GM23248 (cell line): ENCODE measurements around the gene DGKG. TPM values are rescaled to one million over a fixed set of nuclear protein-coding genes. Genes with fewer than 3 reads are reported as not detected.

Experiments
- DNase-seq: peaks from one replicate; pipeline ENCODE4 v3.0.0-alpha.2; 2015
- H2AFZ ChIP-seq: fragments of 200-600 bp; sonication (generic); 2 replicates; pipeline ENCODE4 v1.6.1; 2016; ENCODE audit warnings: antibody characterized with exemption
- H3F3A ChIP-seq: fragments of 200-600 bp; sonication (generic); 2 replicates; pipeline ENCODE4 v1.6.1; 2016; ENCODE audit warnings: mild to moderate bottlenecking, antibody characterized with exemption, mixed run types; ENCODE audit not compliant: insufficient read depth
- H3K27ac ChIP-seq: fragments of 200-600 bp; sonication (generic); 2 replicates; pipeline ENCODE4 v1.5.1; 2016; ENCODE audit warnings: mild to moderate bottlenecking
- H3K27me3 ChIP-seq: fragments of 200-600 bp; sonication (generic); replicated peaks from 2 replicates; pipeline ENCODE4 v1.6.1; 2016; ENCODE audit warnings: mild to moderate bottlenecking; ENCODE audit not compliant: insufficient read depth
- H3K36me3 ChIP-seq: fragments of 200-600 bp; sonication (generic); 2 replicates; pipeline ENCODE4 v1.6.1; 2016; ENCODE audit warnings: low read depth, mild to moderate bottlenecking
- H3K4me1 ChIP-seq: fragments of 200-600 bp; sonication (generic); 2 replicates; pipeline ENCODE4 v1.6.1; 2016; ENCODE audit warnings: mild to moderate bottlenecking; ENCODE audit not compliant: insufficient read depth
- H3K4me2 ChIP-seq: fragments of 200-600 bp; sonication (generic); one replicate; pipeline ENCODE4 v1.6.1; 2016; ENCODE audit warnings: mild to moderate bottlenecking; ENCODE audit not compliant: unreplicated experiment
- H3K4me3 ChIP-seq: fragments of 200-600 bp; sonication (generic); 2 replicates; pipeline ENCODE4 v1.5.1; 2016; ENCODE audit warnings: mild to moderate bottlenecking
- H3K79me2 ChIP-seq: fragments of 200-600 bp; sonication (generic); 2 replicates; pipeline ENCODE4 v1.6.1; 2016; ENCODE audit warnings: mild to moderate bottlenecking; ENCODE audit not compliant: insufficient read depth
- H3K9ac ChIP-seq: fragments of 200-600 bp; sonication (generic); 2 replicates; pipeline ENCODE4 v1.6.1; 2016; ENCODE audit warnings: mild to moderate bottlenecking
- H3K9me2 ChIP-seq: fragments of 200-600 bp; sonication (generic); 2 replicates; pipeline ENCODE4 v1.6.1; 2016; ENCODE audit warnings: mixed run types, mild to moderate bottlenecking, moderate library complexity; ENCODE audit not compliant: insufficient read depth
- H3K9me3 ChIP-seq: fragments of 200-600 bp; sonication (generic); one replicate; pipeline ENCODE4 v1.6.1; 2017; ENCODE audit warnings: low read depth
- H4K20me1 ChIP-seq: fragments of 200-600 bp; sonication (generic); 2 replicates; pipeline ENCODE4 v1.6.0; 2016; ENCODE audit not compliant: insufficient read depth
- EZH2 ChIP-seq: fragments of 200-600 bp; sonication (generic); IDR thresholded peaks from 2 replicates; pipeline ENCODE4 v1.6.1; 2018; ENCODE audit warnings: antibody characterized with exemption, mild to moderate bottlenecking; ENCODE audit not compliant: insufficient read depth, poor library complexity, severe bottlenecking
- EZH2phosphoT487 ChIP-seq: fragments of 200-600 bp; sonication (generic); IDR thresholded peaks from 2 replicates; pipeline ENCODE4 v1.6.1; 2018; ENCODE audit warnings: antibody characterized with exemption, moderate library complexity, mild to moderate bottlenecking, low read depth; ENCODE audit not compliant: insufficient read depth
- WGBS, 2 experiments: methylation state at CpG; one replicate each; pipeline ENCODE4 v1.1.6; 2015 to 2017; ENCODE audit warnings: low lambda C conversion rate in 2 of 2, low coverage in 1 of 2; ENCODE audit errors: missing lambda C conversion rate in 2 of 2; 5-methylcytosine and 5-hydroxymethylcytosine counted together
- in situ Hi-C: fragments of 300-500 bp; cut with MboI; formaldehyde crosslinking; loops from 2 replicates; pipeline ENCODE4 v1.15.0; 2020
- polyA plus RNA-seq: library from polyadenylated mRNA; unstranded; fragments of >200 nt; fragmentation: Nextera tagmentation; extraction: Ambion mirVana; gene quantifications from 2 replicates; pipeline ENCODE4 v1.2.1, GENCODE V29; 2016
- total RNA-seq: library from RNA; depleted of rRNA; stranded (reverse); fragments of >200 nt; shearing (Covaris generic); gene quantifications from 2 replicates; pipeline ENCODE4 v1.2.3, GENCODE V29; 2014

DGKG gene
- total and polyA plus RNA-seq, 2 experiments from 2014 or later: not detected

DNA sequence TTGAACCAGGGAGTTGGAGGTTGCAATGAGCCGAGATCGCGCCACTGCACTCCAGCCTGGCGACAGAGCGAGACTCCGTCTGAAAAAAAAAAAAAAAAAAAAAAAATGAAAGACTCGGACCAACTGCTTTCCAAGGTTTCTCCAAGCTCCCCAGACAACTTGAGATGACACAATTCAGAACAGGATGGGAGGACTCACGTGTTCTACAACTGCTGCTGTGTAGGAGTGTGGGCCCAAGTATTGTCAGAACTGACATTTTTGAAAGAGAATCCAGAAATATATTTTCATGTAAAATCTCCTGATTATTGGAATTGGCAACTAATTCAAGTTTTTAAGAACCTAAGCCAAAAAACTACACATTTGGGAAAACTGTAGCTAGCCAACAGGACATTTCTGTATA is 143.6 kb downstream of the DGKG start:
- Histone ChIP-seq H3K27ac (no peak overlapping the region), H3K79me2 (no peaks in the 10 kb centered on the region), H3K4me1 (no peaks in the 10 kb centered on the region), H3K9me2 (no peaks in the 10 kb centered on the region), H4K20me1 (no peaks in the 10 kb centered on the region), H3K9me3 (no peaks in the 10 kb centered on the region), H3K4me2 (no peak overlapping the region), H3F3A (no peaks in the 10 kb centered on the region), H3K4me3 (no peak overlapping the region), H3K9ac (no peak overlapping the region), H3K27me3 (peaks cover 14% of the 10 kb centered on the region), H3K36me3 (no peaks in the 10 kb centered on the region), H2AFZ (no peak overlapping the region)
- TF ChIP-seq EZH2: no peak
- TF ChIP-seq EZH2phosphoT487: no peak
- DNase-seq: no peak
- in situ Hi-C loops: no loop called here
- 52 to 78% methylated on average over 3 to 8 of the region's 8 CpGs for WGBS, 2 experiments

DNA sequence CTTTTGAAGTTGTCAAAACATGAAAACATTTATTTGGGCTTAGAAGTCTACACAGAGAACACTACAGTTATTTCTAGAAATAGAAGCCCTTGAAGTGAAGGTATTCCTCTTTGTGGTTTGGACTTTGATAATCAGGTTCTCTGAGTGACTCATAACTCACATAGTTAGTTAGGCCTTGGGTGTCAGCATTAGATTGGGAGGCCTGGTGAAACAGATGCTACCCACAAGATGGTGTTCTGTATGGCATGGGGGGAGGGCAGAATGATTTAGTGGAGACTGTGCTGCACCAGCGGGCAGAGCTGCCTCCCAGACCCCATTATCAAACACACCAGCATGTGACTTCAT is 144.2 kb downstream of the DGKG start:
- no peaks in the 10 kb centered on the region for H3K4me1 ChIP-seq
- H3F3A ChIP-seq: no peaks in the 10 kb centered on the region
- H3K9ac ChIP-seq: no peak overlapping the region
- H3K27ac ChIP-seq: no peak overlapping the region
- TF ChIP-seq EZH2phosphoT487 (no peak), EZH2 (no peak)
- WGBS, 2 experiments: 80 to 82% methylated on average over 1 of the region's 1 CpG
- no peaks in the 10 kb centered on the region for H3K36me3 ChIP-seq
- in situ Hi-C loops: no loop called here
- H4K20me1 ChIP-seq: no peaks in the 10 kb centered on the region
- no peaks in the 10 kb centered on the region for H3K9me2 ChIP-seq
- DNase-seq: no peak
- H2AFZ ChIP-seq: no peak overlapping the region
- H3K9me3 ChIP-seq: no peaks in the 10 kb centered on the region
- no peak overlapping the region for H3K4me2 ChIP-seq
- no peaks in the 10 kb centered on the region for H3K79me2 ChIP-seq
- no peak overlapping the region for H3K4me3 ChIP-seq
- H3K27me3 ChIP-seq: peaks cover 11% of the 10 kb centered on the region

DNA sequence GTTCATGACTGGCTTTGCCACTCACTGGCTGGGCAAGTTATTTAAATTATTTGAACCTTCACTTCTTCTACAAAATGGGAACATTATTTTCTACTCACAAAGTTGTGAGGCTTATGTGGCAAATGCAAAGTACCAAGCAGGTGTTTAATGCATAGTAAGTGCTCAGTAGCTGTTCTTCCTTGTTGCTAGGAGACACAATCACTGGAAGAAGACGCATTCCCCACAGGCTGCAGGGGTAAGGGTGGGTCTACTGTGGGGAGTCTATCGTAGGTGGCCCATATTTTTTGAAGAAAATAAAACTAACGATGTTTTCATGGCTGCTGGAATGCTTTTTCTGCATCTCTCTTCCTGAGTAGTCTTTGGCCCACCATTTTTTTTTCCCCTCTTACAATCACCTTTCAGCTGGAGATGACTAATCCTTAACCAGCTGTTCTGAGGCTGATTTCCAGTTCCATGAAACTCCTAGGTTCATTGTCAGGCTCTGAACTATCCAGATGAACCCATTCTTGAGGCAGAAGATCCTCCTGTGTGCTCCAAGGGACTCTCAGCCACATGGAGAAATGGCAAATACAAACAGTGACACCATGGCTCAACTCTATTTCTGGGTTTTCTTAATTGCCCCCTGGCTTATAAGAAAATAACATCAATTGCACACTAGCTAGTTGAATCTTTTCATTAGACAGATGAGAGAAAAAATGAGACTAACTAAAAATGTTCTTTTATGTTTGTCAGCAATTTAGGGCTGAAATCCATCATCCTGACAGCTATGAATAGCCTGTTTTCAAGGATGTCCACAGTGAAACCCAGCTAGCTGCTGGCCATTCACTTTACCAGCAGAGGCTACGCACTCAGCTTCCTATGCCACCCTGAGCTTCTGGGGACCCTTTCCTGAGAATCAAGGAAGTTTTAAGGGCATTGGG is 144.9 kb downstream of the DGKG start:
- no peak for TF ChIP-seq EZH2phosphoT487
- TF ChIP-seq EZH2: no peak
- no peaks in the 10 kb centered on the region for H3K9me3 ChIP-seq
- no peak overlapping the region for H3K4me2 ChIP-seq
- H3K27ac ChIP-seq: no peak overlapping the region
- H2AFZ ChIP-seq: no peak overlapping the region
- H3F3A ChIP-seq: no peaks in the 10 kb centered on the region
- no peaks in the 10 kb centered on the region for H4K20me1 ChIP-seq
- in situ Hi-C loops: no loop called here
- H3K79me2 ChIP-seq: no peaks in the 10 kb centered on the region
- H3K9ac ChIP-seq: no peak overlapping the region
- no peaks in the 10 kb centered on the region for H3K36me3 ChIP-seq
- DNase-seq: no peak
- H3K4me1 ChIP-seq: no peaks in the 10 kb centered on the region
- no peak overlapping the region for H3K4me3 ChIP-seq
- peaks cover 17% of the 10 kb centered on the region for H3K27me3 ChIP-seq
- 50 to 54% methylated on average over 4 of the region's 4 CpGs for WGBS, 2 experiments
- H3K9me2 ChIP-seq: no peaks in the 10 kb centered on the region

DNA sequence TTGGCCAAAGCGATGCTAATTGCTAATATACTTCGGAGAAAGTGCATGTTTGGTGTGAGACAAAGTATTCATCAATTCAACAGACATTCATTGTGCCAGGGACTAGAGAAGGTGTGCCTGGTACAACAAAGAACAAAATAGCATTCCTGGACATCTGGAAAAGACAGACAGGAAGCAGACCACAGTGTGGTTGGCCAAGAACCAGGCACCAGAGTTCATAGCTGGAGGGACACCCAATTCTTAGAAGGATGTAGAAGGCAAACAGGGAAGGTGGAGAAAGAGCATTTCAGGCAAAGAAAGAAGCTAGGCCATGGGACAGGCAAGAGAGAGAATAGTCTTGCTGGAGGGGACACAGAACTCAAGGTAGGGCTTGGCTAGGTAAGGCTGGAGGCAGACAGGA is 147.4 kb downstream of the DGKG start:
- in situ Hi-C loops: no loop called here

More for the DNA sequence above, 147.4 kb downstream of the DGKG start:
- H3K9ac ChIP-seq: no peak overlapping the region
- no peaks in the 10 kb centered on the region for H3K9me3 ChIP-seq
- H3K27ac ChIP-seq: no peak overlapping the region
- no peaks in the 10 kb centered on the region for H3K9me2 ChIP-seq
- no peaks in the 10 kb centered on the region for H3F3A ChIP-seq
- peaks cover 18% of the 10 kb centered on the region for H3K27me3 ChIP-seq
- peaks cover 11% of the 10 kb centered on the region for H3K4me1 ChIP-seq
- H2AFZ ChIP-seq: no peak overlapping the region
- H3K79me2 ChIP-seq: no peaks in the 10 kb centered on the region
- no peak overlapping the region for H3K4me2 ChIP-seq
- TF ChIP-seq EZH2phosphoT487: no peak
- H4K20me1 ChIP-seq: no peaks in the 10 kb centered on the region
- H3K36me3 ChIP-seq: no peaks in the 10 kb centered on the region
- DNase-seq: no peak
- H3K4me3 ChIP-seq: no peak overlapping the region
- 54 to 57% methylated on average over 2 of the region's 2 CpGs for WGBS, 2 experiments
